Transverse colon (tissue), 4 donors: ENCODE measurements around the gene MRPL45.

Experiments used
- EP300 ChIP-seq: sonication (generic); formaldehyde crosslinking; IDR thresholded peaks from one replicate; pipeline ENCODE4 v1.6.1; 2017; ENCODE audit warnings: antibody characterized with exemption, low read depth
- POLR2A ChIP-seq: fragments of 450-650 bp; IDR thresholded peaks from one replicate; pipeline ENCODE4 v1.6.1; 2016; ENCODE audit warnings: antibody characterized with exemption, mild to moderate bottlenecking, moderate library complexity
- POLR2AphosphoS5 ChIP-seq, 3 donors: sonication (generic); formaldehyde crosslinking; IDR thresholded peaks; one replicate each; pipeline ENCODE4 v1.6.1; 2016; ENCODE audit warnings: antibody characterized with exemption in 3 of 3
- TF ChIP-seq, protein P1 (sequence below), 5 experiments: fragments of 200-600 bp in 3 of 5; fragments of 450-650 bp in 2 of 5; sonication (generic) in 3 of 5; IDR thresholded peaks; 1 replicate in 2 of 5; 2 replicates in 3 of 5; pipeline ENCODE4 v1.5.1; 2016 to 2017; ENCODE audit warnings: antibody characterized with exemption in 5 of 5, inconsistent platforms in 3 of 5, mild to moderate bottlenecking in 2 of 5, moderate library complexity in 1 of 5

DNA sequence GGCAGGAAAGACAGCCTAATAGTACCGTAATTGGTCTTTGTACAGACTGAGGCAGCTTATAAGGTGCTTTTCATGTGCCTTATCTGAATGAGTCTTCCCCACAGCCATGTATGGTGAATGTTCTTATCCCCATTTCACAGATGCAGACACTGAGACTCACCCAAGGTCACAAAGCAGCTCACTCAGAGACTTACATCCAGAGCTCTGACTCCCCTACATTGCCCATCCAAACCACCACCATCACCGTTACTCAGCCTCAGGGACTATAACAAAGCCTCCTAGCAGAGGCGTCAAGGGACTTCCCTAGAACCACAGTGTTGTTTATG is 47.4 kb downstream of the MRPL45 start:
- TF ChIP-seq EP300 (no peak), POLR2A (no peak), POLR2AphosphoS5 (IDR thresholded peaks at IDR 0.05) (no peak)
- TF ChIP-seq, protein P1, sequence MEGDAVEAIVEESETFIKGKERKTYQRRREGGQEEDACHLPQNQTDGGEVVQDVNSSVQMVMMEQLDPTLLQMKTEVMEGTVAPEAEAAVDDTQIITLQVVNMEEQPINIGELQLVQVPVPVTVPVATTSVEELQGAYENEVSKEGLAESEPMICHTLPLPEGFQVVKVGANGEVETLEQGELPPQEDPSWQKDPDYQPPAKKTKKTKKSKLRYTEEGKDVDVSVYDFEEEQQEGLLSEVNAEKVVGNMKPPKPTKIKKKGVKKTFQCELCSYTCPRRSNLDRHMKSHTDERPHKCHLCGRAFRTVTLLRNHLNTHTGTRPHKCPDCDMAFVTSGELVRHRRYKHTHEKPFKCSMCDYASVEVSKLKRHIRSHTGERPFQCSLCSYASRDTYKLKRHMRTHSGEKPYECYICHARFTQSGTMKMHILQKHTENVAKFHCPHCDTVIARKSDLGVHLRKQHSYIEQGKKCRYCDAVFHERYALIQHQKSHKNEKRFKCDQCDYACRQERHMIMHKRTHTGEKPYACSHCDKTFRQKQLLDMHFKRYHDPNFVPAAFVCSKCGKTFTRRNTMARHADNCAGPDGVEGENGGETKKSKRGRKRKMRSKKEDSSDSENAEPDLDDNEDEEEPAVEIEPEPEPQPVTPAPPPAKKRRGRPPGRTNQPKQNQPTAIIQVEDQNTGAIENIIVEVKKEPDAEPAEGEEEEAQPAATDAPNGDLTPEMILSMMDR (IDR thresholded peaks at IDR 0.05): no peak
